Uterus (tissue), 4 donors: ENCODE results near the gene LYST. TPM values are rescaled to one million over a fixed set of nuclear protein-coding genes. Genes with fewer than 3 reads are reported as not detected.

ENCODE experiments used
- DNase-seq, 2 donors: peaks; one replicate each; pipeline ENCODE4 v3.0.0-alpha.2; 2019 to 2020
- H3K27ac ChIP-seq, 2 donors: fragments of 200-600 bp; sonication (generic); 1 replicate in 1 of 2; 2 replicates in 1 of 2; pipeline ENCODE4 v1.5.1; 2016 to 2018
- H3K27me3 ChIP-seq, 2 donors: fragments of 200-600 bp; sonication (generic); one replicate each; pipeline ENCODE4 v1.5.1; 2018 to 2019; ENCODE audit warnings: control low read depth in 1 of 2
- H3K36me3 ChIP-seq, 2 donors: fragments of 200-600 bp; sonication (generic); one replicate each; pipeline ENCODE4 v1.5.1; 2019; ENCODE audit warnings: control low read depth in 1 of 2
- H3K4me1 ChIP-seq, 2 donors: fragments of 200-600 bp; sonication (generic); one replicate each; pipeline ENCODE4 v1.5.1; 2018 to 2019; ENCODE audit warnings: control low read depth in 1 of 2
- H3K4me3 ChIP-seq, 2 donors: fragments of 200-600 bp; sonication (generic); 1 replicate in 1 of 2; 2 replicates in 1 of 2; pipeline ENCODE4 v1.5.1; 2018 to 2019; ENCODE audit warnings: mild to moderate bottlenecking in 1 of 2
- H3K9me3 ChIP-seq, 2 donors: fragments of 200-600 bp; sonication (generic); one replicate each; pipeline ENCODE4 v1.5.1; 2019; ENCODE audit warnings: control low read depth in 1 of 2
- POLR2A ChIP-seq, 2 donors: fragments of 450-650 bp; IDR thresholded peaks; one replicate each; pipeline ENCODE4 v1.6.1; 2016; ENCODE audit warnings: antibody characterized with exemption in 2 of 2, mild to moderate bottlenecking in 1 of 2, moderate library complexity in 1 of 2
- intact Hi-C: fragments of 100-400 bp; cut with DNase I; formaldehyde crosslinking; loops from one replicate; pipeline ENCODE4 v1.15.1; 2023; ENCODE audit warnings: low total_unique reads
- microRNA counts, 2 donors: library from miRNA; unstranded; fragments of <30 nt; microRNA quantifications; one replicate each; lab custom pipeline; 2016 to 2017
- microRNA-seq: library from miRNA; unstranded; fragments of <30 nt; microRNA quantifications from one replicate; pipeline ENCODE4, GENCODE V29; 2016; ENCODE audit warnings: borderline microRNAs expressed, borderline replicate concordance
- small RNA-seq: library from RNA; depleted of rRNA; stranded (forward); fragments of <200 nt; gene quantifications from one replicate; pipeline ENCODE3, GENCODE V24; 2016
- total RNA-seq, 4 donors: library from RNA; depleted of rRNA in 3 of 4; stranded (reverse); fragments of >200 nt in 3 of 4; gene quantifications; one replicate each; pipeline versions ENCODE4 v1.1.0 to v1.2.4, GENCODE V29; 2014 to 2023
- TF ChIP-seq, protein P1 (sequence below), 4 experiments: fragments of 200-600 bp in 2 of 4; fragments of 450-650 bp in 2 of 4; sonication (generic) in 2 of 4; IDR thresholded peaks; one replicate each; pipeline ENCODE4 v1.5.1; 2016 to 2019; ENCODE audit warnings: antibody characterized with exemption in 4 of 4, mild to moderate bottlenecking in 2 of 4, moderate library complexity in 1 of 4
- donor health status: DM: yes; HTN: yes; CAD: no.

Gene LYST
- total RNA-seq, 4 donors from 2014 or later: 25.6 to 68.2 (median 32.9) TPM

DNA sequence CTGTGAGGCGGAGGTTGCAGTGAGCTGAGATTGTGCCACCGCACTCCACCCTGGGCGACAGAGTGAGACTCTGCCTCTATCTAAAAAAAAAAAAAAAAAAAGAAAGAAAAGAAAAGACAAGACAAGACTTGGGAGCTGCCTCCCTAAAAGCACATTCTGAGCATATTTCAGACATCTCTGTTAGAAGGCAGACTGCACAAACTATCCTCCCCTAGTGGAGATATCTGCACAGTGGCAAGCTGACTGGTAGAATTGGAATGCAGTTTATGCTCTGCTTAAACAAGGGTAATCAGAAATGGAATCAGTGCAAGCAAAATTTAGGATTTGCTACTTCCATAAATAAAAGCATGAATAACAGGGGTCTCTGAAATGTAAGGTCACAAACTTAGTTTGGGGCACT lies 248.9 kb downstream of the LYST start:
- Histone ChIP-seq H3K9me3 (no peaks in the 10 kb centered on the region), H3K4me3 (no peak overlapping the region), H3K27ac (no peak overlapping the region), H3K4me1 (no peaks in the 10 kb centered on the region), H3K27me3 (no peaks in the 10 kb centered on the region), H3K36me3 (no peaks in the 10 kb centered on the region)
- DNase-seq: no peak
- TF ChIP-seq, protein P1, sequence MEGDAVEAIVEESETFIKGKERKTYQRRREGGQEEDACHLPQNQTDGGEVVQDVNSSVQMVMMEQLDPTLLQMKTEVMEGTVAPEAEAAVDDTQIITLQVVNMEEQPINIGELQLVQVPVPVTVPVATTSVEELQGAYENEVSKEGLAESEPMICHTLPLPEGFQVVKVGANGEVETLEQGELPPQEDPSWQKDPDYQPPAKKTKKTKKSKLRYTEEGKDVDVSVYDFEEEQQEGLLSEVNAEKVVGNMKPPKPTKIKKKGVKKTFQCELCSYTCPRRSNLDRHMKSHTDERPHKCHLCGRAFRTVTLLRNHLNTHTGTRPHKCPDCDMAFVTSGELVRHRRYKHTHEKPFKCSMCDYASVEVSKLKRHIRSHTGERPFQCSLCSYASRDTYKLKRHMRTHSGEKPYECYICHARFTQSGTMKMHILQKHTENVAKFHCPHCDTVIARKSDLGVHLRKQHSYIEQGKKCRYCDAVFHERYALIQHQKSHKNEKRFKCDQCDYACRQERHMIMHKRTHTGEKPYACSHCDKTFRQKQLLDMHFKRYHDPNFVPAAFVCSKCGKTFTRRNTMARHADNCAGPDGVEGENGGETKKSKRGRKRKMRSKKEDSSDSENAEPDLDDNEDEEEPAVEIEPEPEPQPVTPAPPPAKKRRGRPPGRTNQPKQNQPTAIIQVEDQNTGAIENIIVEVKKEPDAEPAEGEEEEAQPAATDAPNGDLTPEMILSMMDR (IDR thresholded peaks at IDR 0.05): no peak
- TF ChIP-seq POLR2A (IDR thresholded peaks at IDR 0.05): no peak
- intact Hi-C loops: no loop called here

DNA sequence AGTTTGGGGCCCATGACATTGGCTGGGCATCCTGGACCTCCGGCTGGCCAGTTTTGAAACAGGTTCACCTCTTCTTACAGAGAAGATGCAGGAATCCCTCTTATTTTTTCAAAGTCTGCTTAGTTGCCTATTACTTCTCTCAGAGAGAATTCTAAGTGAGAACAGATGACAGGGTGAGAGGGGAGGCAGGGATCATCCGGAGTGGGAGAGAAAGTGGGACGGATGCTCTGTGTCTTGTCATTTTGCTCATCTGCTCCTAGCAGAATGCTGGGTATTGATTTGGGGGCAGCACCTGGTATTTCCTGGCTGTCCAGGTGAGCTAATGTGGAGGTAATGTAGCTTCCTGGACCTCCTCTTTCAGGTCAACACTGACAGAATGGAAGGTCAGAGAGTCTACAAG lies 249.6 kb downstream of the LYST start:
- no peak for DNase-seq
- no peaks in the 10 kb centered on the region for H3K9me3 ChIP-seq
- no peaks in the 10 kb centered on the region for H3K36me3 ChIP-seq
- TF ChIP-seq, protein P1 (IDR thresholded peaks at IDR 0.05): no peak
- no peak for TF ChIP-seq POLR2A (IDR thresholded peaks at IDR 0.05)
- no peaks in the 10 kb centered on the region for H3K4me1 ChIP-seq
- no peak overlapping the region for H3K4me3 ChIP-seq
- no peak overlapping the region for H3K27ac ChIP-seq
- no peaks in the 10 kb centered on the region for H3K27me3 ChIP-seq
- intact Hi-C loops: no loop called here

DNA sequence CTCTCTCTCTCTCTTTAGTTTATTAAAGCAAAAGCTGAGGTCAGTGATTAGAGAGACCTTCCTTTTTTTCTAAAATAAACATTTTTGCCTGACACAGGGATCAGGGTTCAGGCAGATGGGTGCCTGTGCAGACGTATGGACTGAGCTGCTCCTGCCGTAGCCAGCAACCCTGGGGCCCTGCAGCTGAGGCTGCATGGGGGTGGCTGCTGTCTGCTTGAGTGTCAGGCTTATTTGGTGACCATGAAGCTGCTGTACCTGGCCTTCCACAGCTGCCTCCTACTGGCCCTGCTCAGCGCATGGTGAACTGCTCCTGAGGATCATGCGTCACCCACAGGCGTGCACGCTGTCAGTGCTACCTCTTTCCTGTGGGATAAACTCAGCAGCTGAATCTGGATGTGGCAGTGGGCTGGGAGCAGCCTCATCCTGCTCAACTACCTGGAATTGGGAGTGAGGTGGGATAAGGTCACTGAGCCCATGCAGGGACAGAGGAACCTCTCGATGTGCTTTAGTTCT lies 252.2 kb downstream of the LYST start:
- no peak overlapping the region for H3K4me3 ChIP-seq
- intact Hi-C loops: no loop called here

DNA sequence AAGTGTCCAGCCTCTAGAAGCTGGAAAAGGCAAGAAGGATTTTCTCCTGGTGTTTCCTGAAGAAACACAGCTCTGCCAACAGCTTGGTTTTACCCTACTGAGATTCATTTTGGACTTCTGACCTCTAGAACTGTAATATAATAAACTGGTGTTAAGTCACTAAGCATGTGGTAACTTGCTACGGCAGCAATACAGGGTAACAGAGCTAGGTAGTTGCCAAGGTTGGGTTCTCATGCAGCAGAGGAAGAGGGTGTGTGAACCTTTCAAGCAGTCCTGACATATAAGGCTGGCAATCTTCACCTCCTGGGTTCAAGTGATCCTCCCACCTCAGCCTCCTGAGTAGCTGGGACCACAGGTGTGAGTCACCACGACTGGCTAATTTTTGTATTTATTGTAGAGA lies 253.1 kb downstream of the LYST start:
- intact Hi-C loops: no loop called here
- no peak for TF ChIP-seq POLR2A (IDR thresholded peaks at IDR 0.05)
- TF ChIP-seq, protein P1 (IDR thresholded peaks at IDR 0.05): no peak
- DNase-seq: no peak
- Histone ChIP-seq H3K4me1 (no peaks in the 10 kb centered on the region), H3K27ac (no peak overlapping the region), H3K9me3 (no peaks in the 10 kb centered on the region), H3K4me3 (no peak overlapping the region), H3K27me3 (no peaks in the 10 kb centered on the region), H3K36me3 (no peaks in the 10 kb centered on the region)

More for the DNA sequence above, 252.2 kb downstream of the LYST start:
- DNase-seq: no peak
- Histone ChIP-seq H3K27me3 (no peaks in the 10 kb centered on the region), H3K4me1 (no peaks in the 10 kb centered on the region), H3K9me3 (no peaks in the 10 kb centered on the region), H3K36me3 (no peaks in the 10 kb centered on the region), H3K27ac (no peak overlapping the region)
- TF ChIP-seq, protein P1 (IDR thresholded peaks at IDR 0.05): no peak
- no peak for TF ChIP-seq POLR2A (IDR thresholded peaks at IDR 0.05)

DNA sequence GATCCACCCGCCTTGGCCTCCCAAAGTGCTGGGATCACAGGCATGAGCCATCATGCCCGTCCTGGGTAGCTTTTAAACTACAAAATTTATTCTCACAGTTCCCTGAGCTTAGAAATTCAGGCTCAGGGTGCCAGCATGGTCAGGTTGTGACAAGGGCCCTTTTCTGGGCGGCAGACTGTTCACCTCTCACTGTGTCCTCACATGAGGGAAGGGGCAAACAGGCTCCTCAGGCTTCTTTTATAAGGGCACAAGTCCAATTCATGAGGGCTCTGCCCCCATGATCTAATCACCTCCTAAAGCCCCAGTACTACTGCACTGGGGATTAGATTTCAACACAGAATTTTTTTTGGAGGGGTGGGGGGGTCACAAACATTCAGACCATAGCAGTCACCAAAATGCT lies 253.9 kb downstream of the LYST start:
- no peaks in the 10 kb centered on the region for H3K4me1 ChIP-seq
- intact Hi-C loops: no loop called here
- H3K36me3 ChIP-seq: no peaks in the 10 kb centered on the region
- H3K27me3 ChIP-seq: no peaks in the 10 kb centered on the region
- H3K27ac ChIP-seq: no peak overlapping the region
- H3K9me3 ChIP-seq: no peaks in the 10 kb centered on the region
- TF ChIP-seq, protein P1 (IDR thresholded peaks at IDR 0.05): no peak
- no peak for TF ChIP-seq POLR2A (IDR thresholded peaks at IDR 0.05)
- no peak for DNase-seq
- no peak overlapping the region for H3K4me3 ChIP-seq

MicroRNAs encoded within 50 kb of the gene (microRNA counts, 767-probe panel; counts per million panel counts)
- 0 counts per million in 2 donors for microRNA hsa-miR-1537 (lab: Ali Mortazavi, UCI)

Small RNA genes lying within 50 kb of the gene (microRNA-seq; reads per million reads assigned to microRNA genes)
- gene MIR1537: not detected

Small RNA genes lying within 50 kb of the gene (small RNA-seq; reads per million reads assigned to genes)
- gene MIR1537: not detected
- gene RNU6-968P: not detected

Other genes starting within 250 kb of the LYST start
- gene GNG4, start 217.1 kb downstream of the LYST start, total RNA-seq: 1 to 10 TPM in 3 of 4 donors, under 1 TPM in 1; 0.51 to 8.2 (median 2.3) TPM
- 100 to 1,000 TPM in 3 of 4 donors, 10 to 100 TPM in 1; 70.7 to 252 (median 184) TPM for gene NID1, start 198.2 kb upstream of the LYST start, total RNA-seq